Sigmoid colon (tissue), 4 donors: ENCODE data around the gene HEPACAM2.

Source experiments
- POLR2A ChIP-seq, 2 donors: fragments of 450-650 bp; IDR thresholded peaks; one replicate each; pipeline ENCODE4 v1.6.1; 2016; ENCODE audit warnings: antibody characterized with exemption in 2 of 2, mild to moderate bottlenecking in 2 of 2, moderate library complexity in 2 of 2
- POLR2AphosphoS5 ChIP-seq, 4 donors: sonication (generic); formaldehyde crosslinking; IDR thresholded peaks; one replicate each; pipeline ENCODE4 v1.6.1; 2017; ENCODE audit warnings: antibody characterized with exemption in 4 of 4

- no peak for TF ChIP-seq POLR2A (IDR thresholded peaks at IDR 0.05)
- no peak for TF ChIP-seq POLR2AphosphoS5 (IDR thresholded peaks at IDR 0.05)
Observed at GRCh38 chr7:93196336-93196735, 29.9 kb downstream of the HEPACAM2 start.
